GM21367 (cell line): ENCODE measurements around the gene P2RY12.
"Not testable (repeated sequence)": the region's sequence is repeated elsewhere in the genome, so short reads cannot be mapped to it uniquely, and the experiment has no call there.

Source experiments
- ATAC-seq: cut with Tn5 transposase; IDR thresholded peaks from one replicate; pipeline ENCODE4 v1.9.1; 2021; ENCODE audit not compliant: unreplicated experiment

The P2RY12 gene

GRCh38 chr3:151393941-151394340 lies 9.4 kb upstream of the P2RY12 start:
- no peak for ATAC-seq

- ATAC-seq, result no peak
Observed at GRCh38 chr3:151393146-151393830, 8.7 kb upstream of the P2RY12 start.

DNA sequence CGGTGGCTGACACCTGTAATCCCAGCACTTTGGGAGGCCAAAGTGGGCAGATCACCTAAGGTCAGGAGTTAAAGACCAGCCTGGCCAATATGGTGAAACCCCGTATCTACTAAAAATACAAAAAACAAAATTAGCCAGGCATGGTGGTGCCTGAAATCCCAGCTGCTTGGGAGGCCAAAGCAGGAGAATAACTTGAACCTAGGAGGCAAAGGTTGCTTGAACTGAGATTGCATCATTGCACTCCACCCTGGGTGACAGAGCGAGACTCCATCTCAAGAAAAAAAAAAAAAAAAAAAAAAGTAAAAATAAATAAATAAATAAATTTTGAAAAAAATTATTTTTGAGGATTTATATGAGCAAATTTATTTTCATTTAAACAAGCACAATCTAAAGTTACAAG lies 7.6 kb upstream of the P2RY12 start:
- not testable (repeated sequence) for ATAC-seq

- ATAC-seq, result no peak
Observed at GRCh38 chr3:151391720-151392119, 7.2 kb upstream of the P2RY12 start.

GRCh38 chr3:151387842-151388241 lies 3.3 kb upstream of the P2RY12 start:
- ATAC-seq, result no peak

GRCh38 chr3:151387432-151387831 lies 2.9 kb upstream of the P2RY12 start:
- ATAC-seq, result no peak

DNA sequence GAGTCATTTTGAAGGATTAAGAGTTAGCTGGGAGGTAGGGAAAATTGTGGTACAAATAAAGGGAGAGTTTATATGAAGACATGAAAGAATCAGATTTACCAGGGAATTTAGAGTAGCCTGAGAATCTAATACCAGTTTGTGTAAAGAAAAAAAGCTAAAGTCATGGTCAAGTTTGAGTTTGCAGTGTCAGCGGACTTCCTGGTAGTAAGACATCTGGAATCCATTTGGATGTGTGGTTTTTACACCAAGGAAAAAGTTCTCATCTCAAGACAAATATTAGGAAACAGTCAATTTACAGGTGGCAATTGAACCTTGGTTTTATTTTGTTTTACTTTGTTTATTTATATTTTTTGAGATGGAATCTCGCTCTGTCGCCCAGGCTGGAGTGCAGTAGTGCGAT lies 1.5 kb upstream of the P2RY12 start:
- ATAC-seq, result no peak

DNA sequence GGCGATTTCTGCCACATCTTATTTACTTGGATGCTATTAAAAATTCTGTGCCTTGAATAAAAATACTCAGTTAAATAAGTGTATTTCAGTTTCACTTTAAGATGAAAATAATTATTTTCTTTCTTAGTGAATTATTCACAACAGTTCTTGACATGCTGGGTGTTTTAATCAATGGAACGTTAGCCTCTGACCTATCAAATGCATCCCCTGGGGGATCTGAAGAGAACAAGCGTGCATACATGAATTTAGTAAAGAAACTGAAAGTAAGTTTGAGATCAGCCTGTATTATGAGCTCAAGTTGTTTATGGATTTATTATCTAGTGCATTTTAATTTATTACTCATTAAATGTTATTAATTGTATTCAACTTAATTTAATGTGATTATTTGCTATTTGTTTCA lies 597 bp downstream of the P2RY12 start:
- ATAC-seq, result peak; percentile 45

DNA sequence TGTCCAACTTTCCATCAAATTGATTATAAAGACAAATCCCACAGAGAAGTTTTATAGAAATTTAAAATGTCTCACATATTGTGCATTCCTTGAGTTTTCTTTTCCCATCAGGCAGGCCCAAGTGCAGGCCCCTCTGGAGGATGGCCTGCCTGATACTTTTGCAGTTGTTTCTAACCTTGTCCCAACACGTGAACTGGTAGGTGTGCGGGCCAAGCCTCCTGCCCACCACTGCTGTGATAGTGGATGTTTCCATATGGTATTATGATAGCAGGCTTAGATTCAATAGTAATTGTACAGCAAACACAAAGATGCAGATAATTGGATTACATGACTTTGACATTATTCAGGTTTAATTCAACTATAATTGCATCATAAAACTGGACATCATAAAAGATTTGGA lies 1.4 kb downstream of the P2RY12 start:
- no peak for ATAC-seq

- ATAC-seq, result peak; percentile 27
Observed at GRCh38 chr3:151382671-151383070, 1.9 kb downstream of the P2RY12 start.

DNA sequence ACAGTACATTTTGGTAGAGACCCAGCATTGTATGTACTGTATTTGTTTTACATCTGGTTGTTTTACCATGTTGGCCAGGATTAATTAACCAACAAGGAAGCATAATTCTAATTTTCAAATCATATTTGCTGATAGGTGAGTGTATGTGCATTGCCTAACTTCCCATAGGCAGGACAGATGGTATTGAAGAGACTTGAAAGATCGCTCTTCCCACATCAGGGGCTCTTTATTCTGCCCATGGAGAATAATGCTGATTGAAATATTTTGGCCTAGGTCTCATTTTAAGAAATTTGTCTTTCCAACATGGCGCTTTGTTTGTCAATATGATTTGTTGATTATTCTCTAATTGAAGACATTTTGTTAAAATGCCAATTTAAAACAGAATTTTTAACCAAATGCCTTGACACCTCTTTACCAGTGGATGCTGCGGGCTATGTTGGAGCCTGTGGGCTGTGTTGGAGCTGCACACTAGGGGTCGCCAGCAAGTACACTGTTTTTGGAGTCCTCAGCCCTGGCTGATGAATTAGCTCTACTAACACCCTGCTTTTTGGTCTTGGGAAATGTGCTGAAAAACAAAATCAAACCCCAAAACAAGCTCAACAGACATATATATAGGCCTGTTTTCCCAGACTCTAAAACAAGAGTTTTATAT lies 5.3 kb downstream of the P2RY12 start:
- ATAC-seq, result peak; percentile 45

DNA sequence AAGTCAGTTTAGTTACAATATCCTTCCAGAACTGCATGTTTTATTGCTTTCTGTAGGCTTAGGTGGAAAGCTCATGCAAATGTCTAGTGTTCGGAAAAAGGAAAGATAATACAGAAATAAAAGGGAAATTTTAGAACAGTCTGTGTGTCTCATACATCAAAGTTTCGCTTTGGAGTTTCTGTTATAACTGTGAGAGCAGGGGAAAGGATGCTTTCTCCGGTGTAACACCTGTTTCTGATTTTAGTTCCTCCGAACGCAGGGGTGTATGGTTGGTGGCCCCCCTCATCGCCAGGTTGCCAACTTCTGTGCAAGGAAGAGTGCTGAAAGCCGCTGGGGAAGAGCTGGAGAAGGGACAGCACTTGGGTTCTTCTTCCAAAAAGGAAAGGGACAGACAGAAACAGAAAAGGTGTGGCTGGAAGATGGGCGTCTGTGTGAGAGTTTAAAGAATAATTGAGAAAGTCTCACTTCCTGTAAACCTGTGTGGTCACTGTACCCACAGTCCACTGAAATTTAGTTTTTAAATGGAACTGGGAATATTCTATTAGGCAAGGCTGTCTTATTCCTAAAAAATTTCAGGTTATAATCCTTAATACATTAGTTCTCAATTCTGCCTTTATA lies 6.7 kb downstream of the P2RY12 start:
- peak; percentile 42 for ATAC-seq

GRCh38 chr3:151372063-151372820 lies 12.3 kb downstream of the P2RY12 start:
- no peak for ATAC-seq

DNA sequence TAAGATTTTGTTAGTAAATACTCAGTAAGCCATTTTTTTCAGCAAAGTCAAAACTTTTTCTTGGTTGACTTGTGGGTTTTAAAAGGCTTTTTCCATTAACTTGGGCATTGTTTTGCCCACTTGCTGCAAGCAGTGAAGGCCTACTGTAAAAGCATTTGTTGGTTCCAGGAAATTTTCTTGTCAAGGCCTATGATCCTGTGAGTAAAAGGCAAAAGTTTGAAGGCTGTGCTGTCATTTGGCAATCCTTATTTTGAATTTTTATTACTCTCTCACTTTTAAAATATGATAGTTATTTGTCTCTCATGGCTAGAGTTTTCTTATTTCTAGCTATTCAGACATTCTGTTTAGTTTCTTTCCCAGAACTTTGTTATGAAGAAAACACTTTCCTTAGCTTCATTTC lies 13.0 kb downstream of the P2RY12 start:
- ATAC-seq, result no peak

- ATAC-seq, result no peak
Observed at GRCh38 chr3:151367448-151367847, 17.1 kb downstream of the P2RY12 start.

- ATAC-seq, result no peak
Observed at GRCh38 chr3:151366993-151367392, 17.6 kb downstream of the P2RY12 start.

- no peak for ATAC-seq
Observed at GRCh38 chr3:151362751-151363174, 21.8 kb downstream of the P2RY12 start.

DNA sequence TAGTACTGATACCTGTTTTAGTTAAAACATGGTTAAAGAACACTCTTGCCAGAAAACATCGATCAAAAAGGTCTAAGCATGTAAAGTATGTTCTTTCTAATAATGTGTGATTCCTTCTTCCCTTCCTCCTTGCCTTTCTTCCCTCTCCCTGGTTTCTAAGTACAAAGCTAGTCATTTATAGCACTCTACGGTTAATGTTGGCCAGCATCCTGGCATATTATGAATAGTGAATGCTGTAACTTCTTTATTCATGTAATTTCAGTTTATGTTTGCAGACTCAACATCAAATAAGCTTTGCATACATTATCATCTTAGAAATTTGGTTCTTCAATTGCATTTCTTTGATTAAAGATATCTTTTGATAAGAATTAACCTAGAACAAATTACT lies 27.1 kb downstream of the P2RY12 start:
- no peak for ATAC-seq

- no peak for ATAC-seq
Observed at GRCh38 chr3:151356794-151357462, 27.6 kb downstream of the P2RY12 start.

DNA sequence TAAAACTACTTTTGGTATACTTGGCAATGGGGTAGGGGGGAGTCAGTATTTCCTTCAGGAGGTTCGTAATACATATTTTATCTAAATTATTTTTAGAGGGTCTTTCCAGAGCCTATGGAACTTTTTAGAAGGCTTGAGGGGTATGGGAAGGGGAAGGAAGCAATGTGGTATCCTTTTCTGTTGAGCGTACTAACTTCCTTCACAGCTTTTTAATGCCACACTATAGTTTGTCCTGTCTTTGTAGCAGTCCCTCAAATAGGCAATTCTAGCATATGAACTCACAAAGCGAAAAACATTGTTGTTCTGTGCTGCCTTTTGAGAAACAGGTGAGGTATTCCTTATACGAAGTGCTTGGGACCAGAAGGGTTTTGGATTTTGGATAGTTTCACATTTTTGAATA lies 32.9 kb downstream of the P2RY12 start:
- ATAC-seq, result peak; percentile 4

GRCh38 chr3:151351219-151351618 lies 33.3 kb downstream of the P2RY12 start:
- ATAC-seq, result peak; percentile 79
